Activated CD4-positive, alpha-beta memory T cell treated with anti-CD3 and anti-CD28 coated beads for 36 hours (primary cell): ENCODE measurements around the gene DOK6. TPM values are rescaled to one million over a fixed set of nuclear protein-coding genes. Genes with fewer than 3 reads are reported as not detected.

ENCODE experiments used
- CTCF ChIA-PET: fragments of 350-600 bp; sonication (Branson Sonifier 250); formaldehyde crosslinking; loops from one replicate; lab custom pipeline; 2021; ENCODE audit warnings: antibody characterized with exemption, inconsistent platforms; lab: Charles Lee
- POLR2A ChIA-PET: fragments of 350-600 bp; sonication (Branson Sonifier 250); formaldehyde crosslinking; loops from one replicate; lab custom pipeline; 2021; ENCODE audit warnings: antibody characterized with exemption; lab: Charles Lee
- DNase-seq: peaks from one replicate; pipeline ENCODE4 v3.0.0-alpha.2; 2020
- H3K27ac Mint-ChIP-seq: one replicate; pipeline ENCODE4 v1.8.0; 2021; ENCODE audit warnings: mixed read lengths
- H3K27me3 Mint-ChIP-seq: one replicate; pipeline ENCODE4 v1.8.0; 2021; ENCODE audit warnings: mixed read lengths
- H3K36me3 Mint-ChIP-seq: one replicate; pipeline ENCODE4 v1.8.0; 2021; ENCODE audit warnings: mixed read lengths
- H3K4me1 Mint-ChIP-seq: one replicate; pipeline ENCODE4 v1.8.0; 2021; ENCODE audit warnings: low read depth, mixed read lengths
- H3K4me3 Mint-ChIP-seq: one replicate; pipeline ENCODE4 v1.8.0; 2021; ENCODE audit warnings: mild to moderate bottlenecking, mixed read lengths
- H3K9me3 Mint-ChIP-seq: one replicate; pipeline ENCODE4 v1.8.0; 2021; ENCODE audit warnings: mixed read lengths
- intact Hi-C: fragments of 100-400 bp; cut with micrococcal nuclease; formaldehyde crosslinking; loops from one replicate; pipeline ENCODE4 v1.15.1; 2023
- total RNA-seq, 2 experiments: library from RNA; stranded (reverse); gene quantifications; one replicate each; pipeline ENCODE4 v1.2.3, GENCODE V29; 2021

DOK6 gene
- total RNA-seq, 2 experiments from 2014 or later, result not detected

DNA sequence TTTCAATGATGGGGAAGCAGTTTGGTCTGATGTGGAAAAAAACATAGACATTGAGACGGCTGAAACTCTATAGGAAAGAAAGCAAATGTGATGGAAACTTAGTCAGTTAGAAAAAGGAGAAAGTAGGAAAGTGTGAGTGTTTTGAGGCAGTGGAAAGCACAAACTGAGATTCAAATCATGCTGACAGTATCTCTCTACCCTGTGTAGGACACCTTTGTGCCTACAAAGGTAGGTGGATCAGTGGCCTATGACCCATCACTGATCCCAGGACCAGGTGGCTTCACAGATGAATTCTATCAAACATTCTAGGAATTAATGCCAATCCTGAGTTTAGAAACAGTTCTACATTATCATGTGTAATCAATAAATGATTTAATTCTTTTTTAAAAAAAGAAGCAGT lies 489.9 kb downstream of the DOK6 start:
- Mint-ChIP-seq H3K9me3 (peaks cover 11% of the 10 kb centered on the region), H3K27ac (peak overlapping the region; percentile 82), H3K27me3 (no peaks in the 10 kb centered on the region), H3K36me3 (peaks cover 49% of the 10 kb centered on the region), H3K4me3 (peak overlapping the region; percentile 13), H3K4me1 (peaks cover 77% of the 10 kb centered on the region)
- DNase-seq, result no peak
- ChIA-PET POLR2A (no interaction called here), CTCF (no interaction called here)
- intact Hi-C loops, result loop anchor here (10.0 kb wide), 1 partner anchor 1176 kb away; the partner anchor contains the start of gene TMX3

DNA sequence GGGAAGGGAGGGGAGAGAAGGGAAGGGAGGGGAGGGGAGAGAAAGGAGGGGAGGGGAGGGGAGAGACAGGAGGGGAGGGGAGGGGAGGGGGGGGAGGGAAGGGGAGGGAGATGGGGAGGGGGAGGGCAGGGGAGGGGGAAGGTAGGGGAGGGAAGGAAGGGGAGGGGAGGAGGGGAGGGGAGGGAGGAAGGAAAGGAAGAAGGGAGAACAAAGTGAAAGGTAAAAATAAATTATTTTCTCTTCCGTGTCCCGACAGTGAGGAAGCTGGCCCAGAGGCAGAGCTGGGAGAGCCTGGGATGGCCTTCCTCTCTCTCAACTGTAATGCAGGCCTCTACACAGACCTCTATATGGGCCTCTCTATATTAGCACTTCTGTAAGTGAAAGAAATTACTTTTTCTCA lies 493.8 kb downstream of the DOK6 start:
- no peaks in the 10 kb centered on the region for H3K27me3 Mint-ChIP-seq
- peaks cover 11% of the 10 kb centered on the region for H3K9me3 Mint-ChIP-seq
- peaks cover 64% of the 10 kb centered on the region for H3K36me3 Mint-ChIP-seq
- CTCF ChIA-PET, result no interaction called here
- DNase-seq, result no peak
- H3K4me1 Mint-ChIP-seq, result peaks cover 81% of the 10 kb centered on the region
- POLR2A ChIA-PET, result no interaction called here
- intact Hi-C loops, result loop anchor here (10.0 kb wide), 1 partner anchor 1180 kb away; the partner anchor contains the start of gene TMX3
- H3K4me3 Mint-ChIP-seq, result no peak overlapping the region
- H3K27ac Mint-ChIP-seq, result no peak overlapping the region

DNA sequence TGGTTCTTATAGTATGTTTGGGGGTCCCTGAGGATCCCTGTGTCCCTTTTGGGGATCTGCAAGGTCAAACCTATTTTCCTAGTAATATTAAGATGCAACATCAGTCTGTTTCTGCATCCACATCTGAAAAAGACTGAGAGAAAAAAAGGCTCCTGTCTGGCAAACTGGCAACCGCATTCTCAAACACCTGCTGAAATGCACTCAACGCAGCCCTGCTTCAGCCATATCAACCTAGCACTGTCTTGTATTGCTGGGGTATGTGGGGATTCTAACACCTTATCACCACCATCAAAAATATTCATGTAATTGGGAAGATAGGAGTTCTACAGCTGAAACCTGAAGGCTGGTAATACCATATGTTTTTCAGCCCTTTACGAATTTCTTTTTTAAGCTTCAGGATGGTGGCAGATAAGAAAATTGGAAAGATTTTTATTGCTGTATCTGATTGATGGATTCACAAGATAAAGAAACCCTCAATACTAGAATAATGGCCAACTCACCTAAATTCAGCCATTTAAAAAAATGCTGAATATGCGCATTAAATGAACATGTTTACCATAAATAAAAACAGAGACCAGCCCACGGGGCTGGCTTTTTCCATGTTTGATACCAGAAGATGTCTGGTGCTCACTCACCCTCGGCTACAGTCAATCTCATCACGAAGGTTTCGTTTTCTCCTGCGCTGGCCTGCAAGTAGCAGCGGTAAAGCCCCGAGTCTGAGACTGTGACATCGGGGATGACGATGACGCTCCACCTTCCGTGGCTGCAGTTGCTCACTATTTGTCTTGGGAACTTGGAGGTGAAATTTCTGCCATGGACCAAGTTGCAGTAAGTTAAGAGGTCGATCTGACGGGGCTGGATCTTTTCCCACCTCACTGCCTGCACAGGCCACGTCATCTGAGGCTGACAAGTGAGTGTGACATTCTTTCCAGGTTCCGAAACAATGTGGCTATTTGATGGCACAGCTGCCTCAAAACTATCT lies 494.7 kb downstream of the DOK6 start:
- Mint-ChIP-seq H3K4me1 (peaks cover 79% of the 10 kb centered on the region), H3K36me3 (peaks cover 72% of the 10 kb centered on the region), H3K27ac (peak overlapping the region; percentile 94), H3K27me3 (no peaks in the 10 kb centered on the region), H3K4me3 (peak overlapping the region; percentile 27), H3K9me3 (peaks cover 17% of the 10 kb centered on the region)
- POLR2A ChIA-PET, result interaction anchor here (1.0 kb wide), 1 partner anchor 40 kb away, joined by 4 read pairs; no protein-coding TSS in a partner anchor
- intact Hi-C loops, result loop anchor here (5.0 to 10.0 kb wide), 4 partner anchors 147 to 1181 kb away; partner anchors contain the start of genes RTTN and TMX3
- DNase-seq, result peak; percentile 52
- CTCF ChIA-PET, result no interaction called here

DNA sequence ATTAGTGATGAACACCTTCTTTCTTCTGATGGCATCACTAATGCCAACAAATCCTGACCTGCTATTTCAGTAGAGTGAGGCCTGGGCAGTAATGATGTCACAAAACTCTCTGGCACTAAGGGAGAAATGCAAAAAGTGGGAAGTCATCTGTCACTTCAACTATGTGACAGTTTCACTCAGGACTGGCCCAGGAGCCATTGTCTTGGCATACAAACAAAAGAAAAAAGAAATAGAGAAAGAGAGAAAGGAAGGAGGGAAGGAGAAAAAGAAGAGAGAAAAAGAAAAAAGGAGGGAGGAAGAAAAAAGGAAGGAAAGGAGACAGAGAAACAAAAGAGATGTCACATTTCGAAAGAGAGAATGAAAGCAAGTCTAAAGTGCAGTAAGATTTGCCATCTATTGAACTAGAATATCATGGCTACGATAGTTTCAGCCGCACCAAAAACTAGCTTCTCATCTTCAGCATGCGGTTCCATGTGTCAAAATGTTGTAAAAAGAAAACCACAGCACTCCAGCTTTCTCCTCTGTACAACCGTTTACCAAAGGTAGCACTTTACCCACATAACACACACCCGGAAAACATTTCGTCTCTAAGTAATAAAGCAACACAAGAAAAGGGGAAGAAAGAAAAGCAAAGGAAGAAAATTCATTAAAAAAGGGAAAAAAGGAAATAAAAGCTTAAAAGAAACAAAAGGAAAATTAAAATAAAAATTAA lies 496.9 kb downstream of the DOK6 start:
- DNase-seq, result peak; percentile 64
- ChIA-PET CTCF (interaction anchor here (2.1 to 3.4 kb wide), 5 partner anchors 11 to 62 kb away, joined by 7 to 22 read pairs (median 14); no protein-coding TSS in a partner anchor), POLR2A (interaction anchor here (0.7 to 4.1 kb wide), 10 partner anchors 8 to 84 kb away, joined by 3 to 60 read pairs (median 19); partner anchors contain the start of gene CD226)
- Mint-ChIP-seq H3K4me1 (peaks cover 75% of the 10 kb centered on the region), H3K9me3 (peaks cover 6% of the 10 kb centered on the region), H3K27me3 (no peaks in the 10 kb centered on the region), H3K4me3 (peak overlapping the region; percentile 67), H3K27ac (peak overlapping the region; percentile 94), H3K36me3 (peaks cover 68% of the 10 kb centered on the region)
- intact Hi-C loops, result loop anchor here (1.0 to 10.0 kb wide), 10 partner anchors 8 to 1183 kb away; partner anchors contain the start of genes RTTN and TMX3

DNA sequence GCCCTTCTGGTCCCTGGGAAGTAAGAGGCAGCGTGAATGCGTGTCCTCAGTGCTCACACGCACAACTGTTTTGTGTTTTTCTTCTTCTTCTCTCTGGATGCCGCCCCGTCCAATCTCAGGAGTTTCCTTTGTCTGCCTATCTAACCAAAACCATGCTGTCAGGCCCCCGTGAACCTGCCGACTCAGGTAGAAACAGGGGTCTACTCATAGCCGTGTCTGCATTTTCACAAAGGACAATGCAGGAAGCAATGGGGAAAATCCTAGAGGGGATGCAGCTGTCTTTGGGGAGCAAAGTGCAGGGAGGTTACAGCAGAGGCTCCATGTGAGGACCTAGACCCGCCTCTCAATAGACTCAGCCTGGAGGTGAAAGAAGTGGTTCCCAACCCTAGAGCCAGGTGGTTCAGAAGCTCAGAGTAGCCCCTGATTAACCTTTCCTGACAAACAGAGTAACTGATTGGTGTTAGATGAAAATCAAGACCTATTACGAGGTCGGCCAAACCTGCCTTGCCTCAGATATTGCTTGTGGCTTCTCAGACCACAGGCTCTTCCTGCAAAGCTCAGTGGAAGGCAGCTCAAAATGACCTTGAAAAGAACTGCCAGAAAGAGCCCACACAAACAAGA lies 497.7 kb downstream of the DOK6 start:
- intact Hi-C loops, result loop anchor here (2.0 to 10.0 kb wide), 5 partner anchors 14 to 1184 kb away; partner anchors contain the start of genes RTTN and TMX3
- peak overlapping the region; percentile 94 for H3K27ac Mint-ChIP-seq
- H3K4me3 Mint-ChIP-seq, result peak overlapping the region; percentile 67
- peak; percentile 59 for DNase-seq
- ChIA-PET CTCF (interaction anchor here (0.9 to 3.4 kb wide), 8 partner anchors 9 to 61 kb away, joined by 4 to 22 read pairs (median 8); no protein-coding TSS in a partner anchor), POLR2A (interaction anchor here (0.7 to 4.1 kb wide), 12 partner anchors 9 to 83 kb away, joined by 3 to 60 read pairs (median 10); partner anchors contain the start of gene CD226)
- peaks cover 66% of the 10 kb centered on the region for H3K36me3 Mint-ChIP-seq
- H3K4me1 Mint-ChIP-seq, result peaks cover 78% of the 10 kb centered on the region
- H3K27me3 Mint-ChIP-seq, result no peaks in the 10 kb centered on the region
- peaks cover 6% of the 10 kb centered on the region for H3K9me3 Mint-ChIP-seq
